Transverse colon (tissue), 3 donors: Measurements from ENCODE around the gene TOMM20L.

Source experiments
- POLR2A ChIP-seq: fragments of 450-650 bp; IDR thresholded peaks from one replicate; pipeline ENCODE4 v1.6.1; 2016; ENCODE audit warnings: antibody characterized with exemption, mild to moderate bottlenecking, moderate library complexity
- TF ChIP-seq, protein P1 (sequence below), 5 experiments: fragments of 200-600 bp in 3 of 5; fragments of 450-650 bp in 2 of 5; sonication (generic) in 3 of 5; IDR thresholded peaks; 1 replicate in 2 of 5; 2 replicates in 3 of 5; pipeline ENCODE4 v1.5.1; 2016 to 2017; ENCODE audit warnings: antibody characterized with exemption in 5 of 5, inconsistent platforms in 3 of 5, mild to moderate bottlenecking in 2 of 5, moderate library complexity in 1 of 5

DNA sequence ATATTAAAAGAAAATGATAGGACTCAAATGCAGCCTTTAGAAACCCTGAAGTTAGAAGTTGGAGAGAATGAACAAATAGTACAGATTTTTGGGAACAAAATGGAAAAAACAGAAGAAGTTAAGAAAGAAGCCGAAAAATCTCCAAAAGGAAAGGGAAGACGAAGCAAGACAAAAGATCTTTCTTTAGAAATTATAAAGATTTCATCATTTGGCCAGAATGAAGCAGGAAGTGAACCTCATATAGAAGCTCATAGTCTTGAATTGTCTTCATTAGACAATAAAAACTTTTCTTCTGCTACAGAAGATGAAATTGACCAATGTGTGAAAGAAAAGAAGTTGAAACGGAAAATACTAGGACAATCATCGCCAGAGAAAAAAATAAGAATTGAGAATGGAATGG lies 31.4 kb upstream of the TOMM20L start:
- TF ChIP-seq, protein P1, sequence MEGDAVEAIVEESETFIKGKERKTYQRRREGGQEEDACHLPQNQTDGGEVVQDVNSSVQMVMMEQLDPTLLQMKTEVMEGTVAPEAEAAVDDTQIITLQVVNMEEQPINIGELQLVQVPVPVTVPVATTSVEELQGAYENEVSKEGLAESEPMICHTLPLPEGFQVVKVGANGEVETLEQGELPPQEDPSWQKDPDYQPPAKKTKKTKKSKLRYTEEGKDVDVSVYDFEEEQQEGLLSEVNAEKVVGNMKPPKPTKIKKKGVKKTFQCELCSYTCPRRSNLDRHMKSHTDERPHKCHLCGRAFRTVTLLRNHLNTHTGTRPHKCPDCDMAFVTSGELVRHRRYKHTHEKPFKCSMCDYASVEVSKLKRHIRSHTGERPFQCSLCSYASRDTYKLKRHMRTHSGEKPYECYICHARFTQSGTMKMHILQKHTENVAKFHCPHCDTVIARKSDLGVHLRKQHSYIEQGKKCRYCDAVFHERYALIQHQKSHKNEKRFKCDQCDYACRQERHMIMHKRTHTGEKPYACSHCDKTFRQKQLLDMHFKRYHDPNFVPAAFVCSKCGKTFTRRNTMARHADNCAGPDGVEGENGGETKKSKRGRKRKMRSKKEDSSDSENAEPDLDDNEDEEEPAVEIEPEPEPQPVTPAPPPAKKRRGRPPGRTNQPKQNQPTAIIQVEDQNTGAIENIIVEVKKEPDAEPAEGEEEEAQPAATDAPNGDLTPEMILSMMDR (IDR thresholded peaks at IDR 0.05) = no peak
- no peak for TF ChIP-seq POLR2A
